GM18499 (cell line): ENCODE measurements around the gene NT5DC3.
"Not testable (repeated sequence)": the region's sequence is repeated elsewhere in the genome, so short reads cannot be mapped to it uniquely, and the experiment has no call there.

Experiments used
- ATAC-seq: cut with Tn5 transposase; IDR thresholded peaks from one replicate; pipeline ENCODE4 v1.9.1; 2021; ENCODE audit warnings: moderate number of reproducible peaks; ENCODE audit not compliant: insufficient read depth, unreplicated experiment

NT5DC3 gene

DNA sequence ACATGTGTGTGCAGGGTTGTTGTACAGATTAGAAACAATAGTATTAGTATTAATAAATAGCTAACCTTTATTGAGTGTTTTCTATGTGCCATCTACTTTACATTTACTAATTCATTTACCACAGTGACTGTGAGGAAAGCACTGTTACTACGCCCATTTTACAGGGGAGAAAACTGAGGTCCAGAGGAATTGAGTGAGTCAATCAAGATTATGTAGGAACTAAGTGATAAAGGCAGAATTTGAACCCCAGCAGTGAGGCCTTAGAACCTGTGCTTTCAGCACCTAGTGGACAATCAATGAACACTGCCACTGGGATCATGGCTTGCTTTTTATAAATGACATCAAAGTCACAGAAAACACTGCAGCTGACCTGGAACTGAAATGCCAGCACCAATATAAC, 28.2 kb downstream of the NT5DC3 start:
- ATAC-seq: no peak

- ATAC-seq: no peak
These were observed 29.2 kb downstream of the NT5DC3 start for GRCh38 chr12:103811791-103812190.

DNA sequence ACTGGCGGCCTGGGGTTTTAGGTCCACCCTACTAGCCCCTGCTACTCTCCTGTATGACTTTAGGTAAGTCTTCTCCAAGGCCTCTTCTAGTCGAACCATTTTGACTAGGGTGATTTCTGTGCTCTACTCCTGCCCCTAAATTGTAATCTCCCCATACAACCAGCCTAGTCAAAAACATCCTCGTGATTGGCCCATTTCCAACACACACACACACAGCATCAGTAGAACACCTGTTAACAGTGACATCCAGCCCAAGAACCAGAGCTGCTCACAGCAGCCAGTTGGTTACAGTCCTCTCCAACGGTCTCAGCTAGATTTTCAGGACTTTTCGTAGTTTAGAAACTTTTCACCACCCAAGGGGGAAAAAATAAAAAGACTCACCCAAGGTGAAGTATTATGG, 30.9 kb downstream of the NT5DC3 start:
- no peak for ATAC-seq

GRCh38 chr12:103809639-103810038, 31.4 kb downstream of the NT5DC3 start:
- not testable (repeated sequence) for ATAC-seq

DNA sequence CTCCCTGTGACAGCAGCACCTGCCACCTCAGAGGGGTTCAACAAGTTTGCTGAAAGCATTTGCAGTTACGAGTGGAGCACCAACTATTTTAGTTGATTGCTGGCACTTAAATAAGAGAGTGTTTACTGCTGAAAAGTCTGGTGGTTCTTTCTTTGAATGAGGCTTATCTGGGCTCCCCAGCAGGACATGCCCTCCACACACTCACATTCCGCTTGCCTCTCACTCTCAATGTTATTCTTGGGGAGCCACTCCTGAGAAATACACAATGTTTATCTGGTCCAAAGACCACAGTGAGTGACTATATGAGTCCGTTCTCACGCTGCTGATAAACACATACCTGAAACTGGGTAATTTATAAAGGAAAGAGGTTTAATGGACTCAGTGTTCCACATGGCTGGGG, 31.9 kb downstream of the NT5DC3 start:
- ATAC-seq: no peak

GRCh38 chr12:103808239-103808880, 32.7 kb downstream of the NT5DC3 start:
- no peak for ATAC-seq

DNA sequence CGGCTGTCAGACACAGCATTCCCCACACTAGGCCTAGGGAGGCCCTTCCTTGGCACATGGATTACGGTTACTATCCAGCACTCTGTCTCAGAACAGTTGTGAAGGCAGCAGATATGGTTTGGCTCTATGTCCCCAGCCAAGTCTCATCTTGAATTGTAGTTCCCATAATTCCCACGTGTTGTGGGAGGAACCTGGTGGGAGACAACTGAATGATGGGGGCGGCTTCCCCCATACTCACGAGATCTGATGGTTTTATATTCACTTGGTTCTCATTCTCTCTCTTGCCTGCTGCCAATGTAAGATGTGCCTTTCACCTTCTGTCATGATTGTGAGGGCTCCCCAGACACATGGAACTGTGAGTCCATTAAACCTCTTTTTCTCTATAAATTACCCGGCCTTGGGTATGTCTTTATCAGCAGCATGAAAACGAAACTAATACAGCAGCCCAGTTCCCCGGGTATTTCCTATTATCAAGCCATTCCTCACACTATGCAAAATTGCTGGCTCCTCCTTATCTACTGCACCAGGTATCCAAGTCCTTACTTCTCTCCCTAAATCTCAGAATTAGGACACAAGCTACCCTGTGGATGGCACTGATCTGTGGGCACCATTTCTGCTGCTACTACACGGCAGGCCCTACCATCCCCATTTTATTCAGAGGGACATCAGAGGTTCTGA, 33.3 kb downstream of the NT5DC3 start:
- ATAC-seq: no peak

DNA sequence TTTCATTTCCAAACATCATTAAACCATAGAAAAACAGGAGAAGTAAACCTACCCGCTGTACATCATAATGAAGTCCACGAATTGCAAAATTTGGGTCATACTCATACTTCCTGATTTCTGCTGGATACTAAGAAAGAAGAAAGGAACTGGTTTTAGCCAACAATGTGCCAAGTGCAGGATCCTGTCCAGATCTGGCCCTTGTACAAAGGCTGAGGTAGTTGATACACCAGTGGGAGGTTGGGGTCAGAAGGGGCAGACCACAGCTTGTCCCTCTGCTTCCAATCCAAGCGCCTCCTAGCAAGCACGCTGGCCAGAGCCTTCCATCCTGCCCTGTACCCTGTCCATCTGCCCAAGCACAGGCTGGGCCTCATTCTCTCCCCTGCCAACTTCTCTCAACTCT, 34.2 kb downstream of the NT5DC3 start:
- no peak for ATAC-seq

DNA sequence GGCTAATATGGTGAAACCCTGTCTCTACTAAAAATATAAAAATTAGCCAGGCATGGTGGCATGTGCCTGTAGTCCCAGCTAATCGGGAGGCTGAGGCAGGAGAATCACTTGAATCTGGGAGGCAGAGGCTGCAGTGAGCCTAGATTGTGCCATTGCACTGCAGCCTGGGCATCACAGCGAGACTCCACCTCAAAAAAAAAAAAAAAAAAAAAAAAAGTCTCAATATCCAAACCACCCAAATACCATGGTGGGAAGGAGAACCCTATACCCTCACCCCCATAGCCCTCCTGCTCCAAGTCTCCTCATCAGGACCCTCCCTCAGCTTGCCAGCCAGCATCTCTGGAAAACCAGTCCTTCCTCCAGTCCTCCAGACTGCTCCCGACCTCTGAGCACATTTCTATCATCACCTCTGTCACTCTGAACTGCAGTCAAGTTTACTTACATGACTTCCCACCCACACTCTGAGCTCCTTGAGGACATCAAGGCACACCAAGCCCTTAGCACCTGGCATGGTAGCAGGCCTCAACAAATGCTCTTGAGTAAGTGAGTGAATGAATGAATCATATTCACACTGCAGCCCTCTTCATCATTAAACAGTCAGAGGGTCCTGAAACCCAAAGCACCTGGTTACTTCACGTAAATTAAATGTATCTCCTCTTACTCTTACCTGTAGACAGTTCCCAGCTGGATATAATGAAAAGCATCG, 35.2 kb downstream of the NT5DC3 start:
- ATAC-seq: no peak

DNA sequence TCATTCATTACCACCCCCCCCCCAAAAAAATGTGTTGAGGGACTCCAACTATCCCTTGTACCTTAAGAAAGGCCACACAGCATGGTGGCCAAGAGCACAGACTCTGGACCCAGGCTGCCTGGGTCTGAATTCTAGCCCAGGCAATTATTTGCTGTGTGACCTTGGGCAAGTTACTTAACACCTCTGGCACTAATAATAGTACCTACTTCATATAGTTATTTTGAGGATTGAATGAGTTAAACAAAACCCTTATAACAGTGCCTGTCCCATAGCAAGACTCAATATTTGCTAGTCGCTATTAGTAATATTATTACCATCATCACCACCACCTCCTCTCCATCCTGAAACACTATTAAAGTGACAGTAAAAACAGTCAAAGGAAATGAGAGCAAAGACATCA, 37.2 kb downstream of the NT5DC3 start:
- ATAC-seq: no peak

- ATAC-seq: no peak
These were observed 38.5 kb downstream of the NT5DC3 start for GRCh38 chr12:103802586-103802886.

DNA sequence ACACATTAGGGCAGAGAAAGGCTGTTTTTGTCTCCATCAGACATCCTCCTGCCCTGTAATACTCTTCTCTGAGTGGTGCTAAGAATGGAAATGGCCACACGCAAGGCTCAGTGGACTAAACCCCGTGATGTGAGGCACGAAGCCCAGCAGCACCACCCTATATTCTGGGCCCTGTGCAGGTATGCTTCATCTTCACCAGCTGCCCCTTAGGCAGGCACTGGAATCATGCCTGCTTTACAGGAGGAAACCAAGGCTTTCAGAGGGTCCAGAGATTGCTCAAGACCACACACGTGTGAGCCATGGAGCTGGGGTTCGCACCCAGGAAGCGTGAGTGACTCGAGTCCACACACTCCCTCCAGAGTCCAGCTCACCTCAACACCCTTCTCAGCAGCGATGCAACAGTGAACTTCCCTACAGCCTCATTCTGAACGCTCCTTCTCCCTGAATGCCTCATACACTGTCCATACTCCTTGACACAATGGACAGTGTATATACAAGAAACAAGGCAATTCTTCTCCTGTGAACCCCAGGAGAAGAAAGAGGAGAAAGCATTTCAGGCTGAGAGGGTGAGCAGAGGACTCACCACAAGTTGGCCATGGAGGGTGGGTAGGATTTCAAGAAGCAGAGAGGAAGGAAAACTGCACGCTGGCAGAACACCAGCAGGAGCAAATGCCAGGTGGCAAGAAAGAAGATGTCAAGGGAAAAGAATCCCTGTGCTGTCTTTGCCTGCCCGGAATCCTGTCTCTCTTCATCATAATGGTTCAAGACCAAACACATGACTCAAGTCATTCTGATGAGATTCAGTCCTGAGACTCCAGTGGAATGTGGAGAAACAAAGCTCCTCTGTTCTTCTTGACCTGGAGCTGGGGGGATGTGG, 39.1 kb downstream of the NT5DC3 start:
- ATAC-seq: no peak

GRCh38 chr12:103799857-103800771, 40.9 kb downstream of the NT5DC3 start:
- ATAC-seq: no peak

DNA sequence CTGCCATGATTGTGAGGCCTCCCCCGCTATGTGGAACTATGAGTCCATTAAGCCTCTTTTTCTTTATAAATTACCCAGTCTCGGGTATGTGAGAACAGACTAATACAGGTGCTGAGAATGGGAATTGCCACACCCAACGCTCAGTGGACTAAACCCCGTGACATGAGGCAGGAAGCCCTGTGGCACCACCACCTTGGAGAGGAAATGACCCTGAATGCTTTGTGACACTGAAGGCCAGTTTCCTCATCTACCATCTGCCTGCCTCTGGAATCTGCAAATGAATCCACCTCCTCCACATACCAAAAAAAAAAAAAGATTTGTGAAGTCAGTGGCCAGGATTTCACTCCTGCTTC, 41.6 kb downstream of the NT5DC3 start:
- no peak for ATAC-seq

DNA sequence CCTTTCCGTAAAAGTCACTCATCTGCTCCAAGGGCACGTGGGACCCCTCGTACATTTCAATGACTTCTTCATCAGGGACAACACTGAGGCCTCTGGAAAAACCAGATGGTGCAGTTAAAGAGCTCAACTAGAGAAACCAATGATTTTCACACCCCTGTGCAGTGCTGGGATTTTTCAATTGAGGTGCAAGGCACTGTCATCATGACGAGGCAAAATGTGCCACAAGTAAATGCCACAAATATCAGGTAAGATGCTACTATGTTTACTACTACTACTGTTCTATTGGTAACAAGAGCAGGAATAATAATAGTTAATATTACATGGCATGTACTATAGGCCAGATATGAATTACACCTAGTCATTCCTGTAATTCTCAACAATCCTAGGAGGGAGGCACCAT, 42.4 kb downstream of the NT5DC3 start:
- ATAC-seq: no peak

DNA sequence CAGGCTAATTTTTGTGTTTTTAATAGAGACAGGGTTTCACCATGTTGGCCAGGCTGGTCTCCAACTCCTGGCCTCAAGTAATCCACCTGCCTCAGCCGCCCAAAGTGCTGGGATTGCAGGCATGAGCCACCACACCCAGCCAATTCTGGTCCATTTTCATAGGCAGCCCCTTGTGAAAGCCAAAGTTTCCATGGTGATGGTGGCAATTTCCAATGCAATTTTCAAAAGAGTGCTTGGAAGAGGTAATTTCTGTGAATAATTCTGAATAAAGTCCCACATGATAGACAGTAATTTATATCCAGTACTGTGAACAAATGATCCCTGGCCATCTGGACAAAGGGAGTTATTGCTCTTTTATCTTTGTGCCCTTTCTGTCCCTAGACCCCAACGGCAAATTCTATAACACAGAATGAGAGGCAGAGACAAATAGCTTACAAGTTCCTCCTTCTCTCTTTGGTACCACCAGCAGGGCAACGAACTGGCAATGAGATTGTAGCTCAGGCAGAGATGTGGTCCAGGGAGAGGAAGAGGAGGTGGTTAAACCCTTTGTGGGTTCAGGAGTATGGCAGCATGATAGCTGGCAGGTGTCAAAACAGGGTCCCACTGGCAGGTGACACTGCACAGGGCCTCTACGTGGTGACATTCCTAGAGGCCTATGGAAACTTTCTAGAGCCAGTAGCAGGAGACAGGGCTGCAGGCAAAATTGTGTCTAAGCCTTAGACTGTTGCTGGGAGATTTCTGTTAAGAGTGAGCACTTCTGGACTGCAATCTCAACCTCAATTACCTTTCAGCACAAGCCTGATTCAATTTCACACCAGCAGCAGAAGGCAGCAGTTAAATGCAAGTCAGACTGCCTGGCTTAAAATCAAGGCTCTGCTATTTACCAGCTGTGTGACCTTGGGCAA, 46.5 kb downstream of the NT5DC3 start:
- no peak for ATAC-seq

GRCh38 chr12:103793512-103794045, 47.5 kb downstream of the NT5DC3 start:
- no peak for ATAC-seq

- no peak for ATAC-seq
These were observed 48.0 kb downstream of the NT5DC3 start for GRCh38 chr12:103793046-103793445.
